Measurements from ENCODE around the gene KRTAP10-12.

KRTAP10-12 gene

GRCh38 chr21:44706026-44706705, 9.2 kb downstream of the KRTAP10-12 start:
- no peak for TF ChIP-seq CTCF (IDR thresholded peaks at IDR 0.05; ENCODE audit: low read depth, low read length, missing control alignments)
- H3K4me3 ChIP-seq (ENCODE audit: low read depth, low read length): no peak overlapping the region
- no peak for DNase-seq (ENCODE audit: low read depth)

GRCh38 chr21:44706706-44707581, 10.0 kb downstream of the KRTAP10-12 start:
- no peak for TF ChIP-seq CTCF (IDR thresholded peaks at IDR 0.05; ENCODE audit: low read depth, low read length, missing control alignments)
- H3K4me3 ChIP-seq (ENCODE audit: low read depth, low read length): no peak overlapping the region
- DNase-seq (ENCODE audit: low read depth): no peak

GRCh38 chr21:44708213-44708865, 11.4 kb downstream of the KRTAP10-12 start:
- TF ChIP-seq CTCF (IDR thresholded peaks at IDR 0.05; ENCODE audit: low read depth, low read length, missing control alignments): no peak
- no peak for DNase-seq (ENCODE audit: low read depth)
- no peak overlapping the region for H3K4me3 ChIP-seq (ENCODE audit: low read depth, low read length)

GRCh38 chr21:44708866-44709425, 12.0 kb downstream of the KRTAP10-12 start:
- H3K4me3 ChIP-seq (ENCODE audit: low read depth, low read length): no peak overlapping the region
- TF ChIP-seq CTCF (IDR thresholded peaks at IDR 0.05; ENCODE audit: low read depth, low read length, missing control alignments): no peak
- no peak for DNase-seq (ENCODE audit: low read depth)

GRCh38 chr21:44709426-44710293, 12.7 kb downstream of the KRTAP10-12 start:
- no peak overlapping the region for H3K4me3 ChIP-seq (ENCODE audit: low read depth, low read length)
- TF ChIP-seq CTCF (IDR thresholded peaks at IDR 0.05; ENCODE audit: low read depth, low read length, missing control alignments): no peak
- DNase-seq (ENCODE audit: low read depth): no peak

- TF ChIP-seq CTCF (IDR thresholded peaks at IDR 0.05; ENCODE audit: low read depth, low read length, missing control alignments): no peak
- no peak for DNase-seq (ENCODE audit: low read depth)
- no peak overlapping the region for H3K4me3 ChIP-seq (ENCODE audit: low read depth, low read length)
Measured at GRCh38 chr21:44710294-44710665, 13.3 kb downstream of the KRTAP10-12 start.

Data from GM12864 (cell line).